ENCODE measurements around the gene CAMKV. TPM values are rescaled to one million over a fixed set of nuclear protein-coding genes. Genes with fewer than 3 reads are reported as not detected.

The CAMKV gene
- total RNA-seq, 1 donor from 2014 or later = not detected

GRCh38 chr3:49901366-49902339 is 31.9 kb upstream of the CAMKV start:
- DNase-seq (ENCODE audit: low read depth) = no peak
- no peak overlapping the region for H3K4me3 ChIP-seq (ENCODE audit: low read depth, low read length)
- TF ChIP-seq CTCF (conservative IDR thresholded peaks at IDR 0.05; ENCODE audit: low read depth, low read length) = no peak

GRCh38 chr3:49900491-49901153 is 30.9 kb upstream of the CAMKV start:
- H3K4me3 ChIP-seq (ENCODE audit: low read depth, low read length) = no peak overlapping the region
- peak; percentile 17 for TF ChIP-seq CTCF (conservative IDR thresholded peaks at IDR 0.05; ENCODE audit: low read depth, low read length)
- DNase-seq (ENCODE audit: low read depth) = peak; percentile 27

GRCh38 chr3:49899815-49900214 is 30.1 kb upstream of the CAMKV start:
- TF ChIP-seq CTCF (conservative IDR thresholded peaks at IDR 0.05; ENCODE audit: low read depth, low read length) = peak; percentile 46
- H3K4me3 ChIP-seq (ENCODE audit: low read depth, low read length) = no peak overlapping the region
- DNase-seq (ENCODE audit: low read depth) = no peak

- no peak for TF ChIP-seq CTCF (conservative IDR thresholded peaks at IDR 0.05; ENCODE audit: low read depth, low read length)
- H3K4me3 ChIP-seq (ENCODE audit: low read depth, low read length) = no peak overlapping the region
- no peak for DNase-seq (ENCODE audit: low read depth)
Measured at GRCh38 chr3:49898991-49899390, 29.3 kb upstream of the CAMKV start.

- TF ChIP-seq CTCF (conservative IDR thresholded peaks at IDR 0.05; ENCODE audit: low read depth, low read length) = no peak
- H3K4me3 ChIP-seq (ENCODE audit: low read depth, low read length) = no peak overlapping the region
- no peak for DNase-seq (ENCODE audit: low read depth)
Measured at GRCh38 chr3:49896345-49896744, 26.6 kb upstream of the CAMKV start.

- DNase-seq (ENCODE audit: low read depth) = no peak
- TF ChIP-seq CTCF (conservative IDR thresholded peaks at IDR 0.05; ENCODE audit: low read depth, low read length) = no peak
- no peak overlapping the region for H3K4me3 ChIP-seq (ENCODE audit: low read depth, low read length)
Measured at GRCh38 chr3:49895791-49896190, 26.1 kb upstream of the CAMKV start.

All from epithelial cell of proximal tubule (primary cell).